HG02642 (cell line): ENCODE data around the gene UEVLD.
A peak's percentile ranks its signal among the peaks of the same experiment; 100 is the strongest.
"Not testable (repeated sequence)": the region's sequence is repeated elsewhere in the genome, so short reads cannot be mapped to it uniquely, and the experiment has no call there.

ENCODE experiments used
- ATAC-seq: cut with Tn5 transposase; IDR thresholded peaks from one replicate; pipeline ENCODE4 v1.9.1; 2021; ENCODE audit warnings: mild to moderate bottlenecking; ENCODE audit not compliant: unreplicated experiment, poor library complexity

Gene UEVLD

GRCh38 chr11:18588297-18589252, at the start of gene UEVLD:
Gene UEVLD (minus strand): TSS chr11:18588734. CDS start chr11:18588654, 80 bp downstream.
- ATAC-seq: peak; percentile 80

- ATAC-seq: peak; percentile 96
Observed at GRCh38 chr11:18634140-18635032, 45.9 kb upstream of the UEVLD start, which contains the start of gene SPTY2D1. Gene SPTY2D1 (minus strand): TSS chr11:18634342. CDS start chr11:18634257, 85 bp downstream.

GRCh38 chr11:18633256-18634139, 45.0 kb upstream of the UEVLD start:
- peak; percentile 54 for ATAC-seq

- no peak for ATAC-seq
Observed at GRCh38 chr11:18632841-18633240, 44.3 kb upstream of the UEVLD start.

GRCh38 chr11:18624161-18624560, 35.6 kb upstream of the UEVLD start:
- ATAC-seq: no peak

- ATAC-seq: no peak
Observed at GRCh38 chr11:18623707-18624106, 35.2 kb upstream of the UEVLD start.

- no peak for ATAC-seq
Observed at GRCh38 chr11:18618342-18619025, 29.9 kb upstream of the UEVLD start.

- no peak for ATAC-seq
Observed at GRCh38 chr11:18617688-18618341, 29.3 kb upstream of the UEVLD start.

GRCh38 chr11:18615628-18616392, 27.3 kb upstream of the UEVLD start:
- peak; percentile 81 for ATAC-seq

- no peak for ATAC-seq
Observed at GRCh38 chr11:18614667-18615066, 26.1 kb upstream of the UEVLD start.

- no peak for ATAC-seq
Observed at GRCh38 chr11:18612394-18612793, 23.9 kb upstream of the UEVLD start.

GRCh38 chr11:18611196-18611595, 22.7 kb upstream of the UEVLD start:
- ATAC-seq: no peak

- ATAC-seq: no peak
Observed at GRCh38 chr11:18608376-18608775, 19.8 kb upstream of the UEVLD start.

- ATAC-seq: no peak
Observed at GRCh38 chr11:18600915-18601569, 12.5 kb upstream of the UEVLD start.

GRCh38 chr11:18599739-18600230, 11.3 kb upstream of the UEVLD start, which contains the start of gene MISFA:
Gene MISFA (plus strand): TSS chr11:18599789. CDS start chr11:18599929, 140 bp downstream.
- no peak for ATAC-seq

GRCh38 chr11:18594999-18595749, 6.6 kb upstream of the UEVLD start:
- no peak for ATAC-seq

- ATAC-seq: not testable (repeated sequence)
Observed at GRCh38 chr11:18594088-18594487, 5.6 kb upstream of the UEVLD start.
